ENCODE results near the gene PDE4B. TPM values are rescaled to one million over a fixed set of nuclear protein-coding genes. Genes with fewer than 3 reads are reported as not detected.

The PDE4B gene
- total and polyA plus RNA-seq, 2 of the 13 experiments (the other 11 are each of a cell fraction or from before 2014, with no cell fraction given) = not detected

DNA sequence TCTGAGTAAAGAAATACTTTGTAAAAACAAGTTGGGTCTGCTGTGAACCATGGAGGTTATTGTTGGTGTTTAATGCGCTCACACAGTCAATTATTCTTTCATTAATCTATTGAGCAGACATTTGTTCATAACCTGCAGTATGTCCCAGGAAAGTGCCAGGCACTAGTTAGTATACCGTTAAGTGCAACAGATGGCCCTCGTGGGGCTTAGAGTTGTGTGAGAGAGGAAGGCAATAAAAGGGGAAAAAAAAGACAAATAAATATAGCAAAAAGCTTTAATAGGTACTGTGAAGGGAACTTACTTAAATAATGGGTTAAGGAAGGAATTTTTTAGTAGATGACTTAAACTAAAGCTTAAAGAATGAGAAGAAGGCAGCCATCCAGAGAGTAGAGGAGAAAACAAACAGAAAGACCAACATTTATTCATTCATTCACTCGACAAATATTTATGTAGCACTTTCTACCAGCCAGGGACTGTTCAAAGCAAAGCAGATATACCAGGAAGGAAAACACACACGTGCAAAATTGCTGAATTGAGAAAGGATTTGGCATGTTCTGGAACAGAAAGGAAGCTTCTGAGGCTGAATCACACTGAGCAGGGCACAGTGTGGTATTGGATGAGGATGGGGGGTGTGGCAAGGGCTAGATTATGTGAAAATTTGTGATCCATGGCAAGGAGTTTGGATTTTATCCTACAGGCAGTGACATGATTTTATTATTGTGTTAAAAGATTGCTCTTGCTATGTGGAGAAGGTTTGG, 445.2 kb downstream of the PDE4B start (continued):
- TF ChIP-seq ARID4A (CRISPR knock-in tag; IDR thresholded peaks at IDR 0.05; ENCODE audit: borderline replicate concordance) (no peak), MBNL3 (CRISPR knock-in tag; conservative IDR thresholded peaks at IDR 0.05) (no peak), ZNF574 (CRISPR knock-in tag; IDR thresholded peaks at IDR 0.05) (no peak), ZBTB4 (CRISPR knock-in tag; IDR thresholded peaks at IDR 0.05; ENCODE audit: borderline replicate concordance) (no peak)
- TF ChIP-seq, protein P1, sequence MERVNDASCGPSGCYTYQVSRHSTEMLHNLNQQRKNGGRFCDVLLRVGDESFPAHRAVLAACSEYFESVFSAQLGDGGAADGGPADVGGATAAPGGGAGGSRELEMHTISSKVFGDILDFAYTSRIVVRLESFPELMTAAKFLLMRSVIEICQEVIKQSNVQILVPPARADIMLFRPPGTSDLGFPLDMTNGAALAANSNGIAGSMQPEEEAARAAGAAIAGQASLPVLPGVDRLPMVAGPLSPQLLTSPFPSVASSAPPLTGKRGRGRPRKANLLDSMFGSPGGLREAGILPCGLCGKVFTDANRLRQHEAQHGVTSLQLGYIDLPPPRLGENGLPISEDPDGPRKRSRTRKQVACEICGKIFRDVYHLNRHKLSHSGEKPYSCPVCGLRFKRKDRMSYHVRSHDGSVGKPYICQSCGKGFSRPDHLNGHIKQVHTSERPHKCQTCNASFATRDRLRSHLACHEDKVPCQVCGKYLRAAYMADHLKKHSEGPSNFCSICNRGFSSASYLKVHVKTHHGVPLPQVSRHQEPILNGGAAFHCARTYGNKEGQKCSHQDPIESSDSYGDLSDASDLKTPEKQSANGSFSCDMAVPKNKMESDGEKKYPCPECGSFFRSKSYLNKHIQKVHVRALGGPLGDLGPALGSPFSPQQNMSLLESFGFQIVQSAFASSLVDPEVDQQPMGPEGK (CRISPR knock-in tag; IDR thresholded peaks at IDR 0.05) = no peak

Data from HepG2 (cell line).